Testis (tissue), 2 donors: ENCODE data around the gene DDA1.

ENCODE experiments used
- CTCF ChIP-seq, 3 experiments: fragments of 450-650 bp in 2 of 3; fragments of 200-600 bp in 1 of 3; sonication (generic) in 1 of 3; IDR thresholded peaks; one replicate each; pipeline ENCODE4 v1.5.1; 2016 to 2019; ENCODE audit warnings: antibody characterized with exemption in 3 of 3, mild to moderate bottlenecking in 2 of 3, moderate library complexity in 1 of 3
- POLR2A ChIP-seq: fragments of 450-650 bp; IDR thresholded peaks from one replicate; pipeline ENCODE4 v1.6.1; 2017; ENCODE audit warnings: antibody characterized with exemption, mild to moderate bottlenecking, moderate library complexity

DNA sequence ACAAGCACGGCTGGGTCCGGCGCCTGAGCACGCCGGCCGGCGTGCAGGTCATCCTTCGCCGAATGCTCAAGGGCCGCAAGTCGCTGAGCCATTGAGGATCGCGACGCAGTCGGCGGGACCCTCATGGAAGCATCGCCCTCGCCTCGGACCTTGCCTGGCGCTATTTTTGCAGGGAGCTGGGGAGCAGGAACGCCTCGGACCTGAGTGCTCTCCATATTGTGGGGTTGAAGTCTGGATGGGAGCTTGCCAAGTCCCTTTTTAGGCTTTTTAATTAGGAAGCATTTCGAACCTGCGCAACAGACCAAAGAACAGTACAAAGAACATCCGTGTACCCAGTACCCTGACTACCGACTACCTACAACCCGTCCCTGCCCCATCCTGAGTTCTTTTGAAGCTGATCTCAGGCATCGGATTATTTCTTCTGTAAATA is 3.1 kb upstream of the DDA1 start:
- TF ChIP-seq CTCF (IDR thresholded peaks at IDR 0.05) (no peak), POLR2A (no peak)
